Activated CD8-positive, alpha-beta memory T cell treated with anti-CD3 and anti-CD28 coated beads for 36 hours (primary cell): ENCODE measurements around the gene LITAF. TPM values are rescaled to one million over a fixed set of nuclear protein-coding genes. Genes with fewer than 3 reads are reported as not detected.

Experiments
- CTCF ChIA-PET: fragments of 350-600 bp; sonication (Branson Sonifier 250); formaldehyde crosslinking; loops from one replicate; lab custom pipeline; 2021; ENCODE audit warnings: antibody characterized with exemption; lab: Charles Lee
- POLR2A ChIA-PET: fragments of 350-600 bp; sonication (Branson Sonifier 250); formaldehyde crosslinking; loops from one replicate; lab custom pipeline; 2021; ENCODE audit warnings: antibody characterized with exemption; lab: Charles Lee
- total RNA-seq, 2 experiments: library from RNA; stranded (reverse); gene quantifications; one replicate each; pipeline ENCODE4 v1.2.3, GENCODE V29; 2021

LITAF gene
- total RNA-seq, result 100 to 1,000 TPM; 178 to 183 TPM

DNA sequence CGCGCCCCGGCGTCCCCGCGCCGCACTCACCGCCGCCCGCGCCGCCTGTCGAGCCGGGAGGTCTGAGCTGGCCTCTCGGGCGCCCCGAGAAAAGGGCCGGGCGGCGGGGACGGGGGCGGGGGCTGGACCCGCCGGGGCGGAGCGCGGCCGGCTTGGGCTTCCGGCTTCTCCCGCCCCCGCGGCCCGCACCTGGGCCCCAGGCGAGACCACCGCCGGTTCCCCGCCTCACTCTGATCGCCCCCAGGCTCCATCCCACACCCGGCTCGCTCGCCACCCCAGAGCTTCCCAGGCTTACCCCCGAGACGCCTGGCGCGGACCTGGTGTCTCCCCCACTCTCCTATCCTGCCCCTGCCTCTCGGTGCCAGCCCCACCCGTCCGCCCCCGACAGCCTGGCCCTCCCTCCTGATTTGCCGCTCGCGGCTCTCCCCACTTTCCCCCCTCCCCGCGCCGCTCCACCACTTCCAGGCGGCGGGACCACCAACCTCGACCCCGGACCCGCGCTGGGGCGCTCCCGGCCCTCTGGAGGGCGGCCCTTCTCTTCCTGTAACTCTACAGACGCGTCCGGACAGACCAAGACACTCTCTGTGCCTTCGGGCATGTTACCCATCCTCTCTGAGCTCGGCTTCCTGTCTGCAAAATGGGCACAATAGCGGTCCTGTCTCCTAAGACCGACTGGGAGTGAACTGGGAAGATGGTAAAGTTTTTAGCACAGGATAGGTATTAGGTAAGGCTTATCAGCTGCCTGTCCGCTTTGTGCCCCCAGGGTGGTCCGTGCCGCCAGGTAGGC is at the start of gene LITAF:
Gene LITAF (minus strand): TSS at position 64 of the 787 bp plus-strand sequence. CDS start 30,189 bp downstream, outside the sequence.
- ChIA-PET POLR2A (interaction anchor here (0.6 to 1.3 kb wide), 7 partner anchors 12 to 1331 kb away, joined by 3 to 5 read pairs (median 3); partner anchors contain the start of gene ZC3H7A), CTCF (interaction anchor here (1.0 to 2.2 kb wide), 4 partner anchors 13 to 191 kb away, joined by 4 to 12 read pairs (median 4); no protein-coding TSS in a partner anchor)

GRCh38 chr16:11636172-11636721 is 49.5 kb upstream of the LITAF start:
- POLR2A ChIA-PET, result no interaction called here
- CTCF ChIA-PET, result interaction anchor here (1.0 to 1.7 kb wide), 2 partner anchors 11 to 105 kb away, joined by 4 read pairs; no protein-coding TSS in a partner anchor

- CTCF ChIA-PET, result interaction anchor here (1.0 to 1.7 kb wide), 2 partner anchors 12 to 104 kb away, joined by 4 read pairs; no protein-coding TSS in a partner anchor
- POLR2A ChIA-PET, result no interaction called here
These were observed 49.0 kb upstream of the LITAF start for GRCh38 chr16:11635679-11636171.

DNA sequence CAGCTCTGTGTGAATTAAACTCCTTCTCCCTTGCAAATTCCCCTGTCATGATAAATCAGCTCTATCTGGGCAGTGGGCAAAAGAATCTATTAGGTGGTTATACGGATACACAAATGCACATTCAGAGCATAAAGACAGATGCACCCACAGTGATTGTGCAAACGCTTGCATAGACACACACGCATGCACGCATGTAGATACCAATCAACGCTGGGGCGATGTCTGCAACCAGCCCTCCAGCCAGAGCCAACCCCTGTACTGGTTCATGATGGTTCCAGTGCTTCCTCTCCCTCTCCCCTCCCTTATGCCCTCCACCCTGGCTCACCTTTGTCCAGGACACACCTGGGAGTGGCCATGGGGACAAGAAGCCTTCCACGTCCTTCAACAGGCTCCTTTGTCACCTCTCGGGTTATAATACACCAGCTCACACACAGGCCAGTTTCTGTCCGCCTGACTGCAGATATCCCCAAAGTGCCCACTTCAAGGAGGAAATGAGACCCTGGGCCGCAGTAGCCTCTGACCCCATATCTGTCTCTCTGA is 48.5 kb upstream of the LITAF start:
- CTCF ChIA-PET, result interaction anchor here (1.7 kb wide), 1 partner anchor 12 kb away, joined by 4 read pairs; no protein-coding TSS in a partner anchor
- POLR2A ChIA-PET, result no interaction called here

DNA sequence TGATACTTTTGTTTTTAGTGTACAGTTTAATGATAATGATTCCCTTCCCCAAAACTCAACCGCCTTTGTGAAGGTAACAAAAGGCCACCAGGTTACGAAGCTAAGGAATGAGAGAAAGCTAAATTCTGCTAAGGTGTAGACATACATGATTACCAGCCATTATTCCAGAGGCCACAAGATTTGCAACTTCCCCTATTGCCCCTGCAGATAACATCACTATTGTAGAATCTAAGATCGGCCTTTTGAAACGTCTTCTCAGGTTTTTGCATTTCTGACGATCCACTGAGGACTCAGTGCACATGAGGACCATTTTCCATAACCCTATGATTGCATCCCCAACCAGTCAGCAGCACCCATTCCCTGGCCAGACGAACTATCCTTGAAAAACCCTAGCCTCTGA is 47.6 kb upstream of the LITAF start:
- ChIA-PET CTCF (no interaction called here), POLR2A (no interaction called here)

DNA sequence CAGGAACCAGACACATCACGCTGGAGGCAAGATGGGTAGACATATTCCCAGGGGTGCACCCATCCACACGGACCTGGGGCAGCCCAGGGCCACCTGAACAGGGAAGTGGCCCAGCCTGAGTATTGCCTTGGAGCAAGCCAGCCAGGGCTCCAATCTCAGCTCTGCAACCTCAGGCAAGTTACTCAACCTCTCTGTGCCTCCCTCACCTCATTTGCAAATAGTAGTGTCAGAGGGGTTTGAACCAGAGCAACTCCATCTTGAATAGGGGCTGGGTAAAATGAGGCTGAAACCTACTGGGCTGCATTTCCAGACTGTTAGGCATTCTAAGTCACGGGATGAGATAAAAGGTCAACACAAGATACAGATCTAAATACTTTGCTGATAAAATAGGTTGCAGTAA is 46.4 kb upstream of the LITAF start:
- CTCF ChIA-PET, result no interaction called here
- POLR2A ChIA-PET, result no interaction called here

- ChIA-PET POLR2A (no interaction called here), CTCF (interaction anchor here (0.6 kb wide), 1 partner anchor 236 kb away, joined by 3 read pairs; no protein-coding TSS in a partner anchor)
These were observed 45.8 kb upstream of the LITAF start for GRCh38 chr16:11632455-11632939.

- ChIA-PET CTCF (interaction anchor here (0.7 kb wide), 1 partner anchor 10 kb away, joined by 3 read pairs; no protein-coding TSS in a partner anchor), POLR2A (no interaction called here)
These were observed 44.5 kb upstream of the LITAF start for GRCh38 chr16:11631214-11631613.

- ChIA-PET POLR2A (no interaction called here), CTCF (interaction anchor here (0.6 kb wide), 1 partner anchor 703 kb away, joined by 3 read pairs; no protein-coding TSS in a partner anchor)
These were observed 44.0 kb upstream of the LITAF start for GRCh38 chr16:11630768-11631056.

DNA sequence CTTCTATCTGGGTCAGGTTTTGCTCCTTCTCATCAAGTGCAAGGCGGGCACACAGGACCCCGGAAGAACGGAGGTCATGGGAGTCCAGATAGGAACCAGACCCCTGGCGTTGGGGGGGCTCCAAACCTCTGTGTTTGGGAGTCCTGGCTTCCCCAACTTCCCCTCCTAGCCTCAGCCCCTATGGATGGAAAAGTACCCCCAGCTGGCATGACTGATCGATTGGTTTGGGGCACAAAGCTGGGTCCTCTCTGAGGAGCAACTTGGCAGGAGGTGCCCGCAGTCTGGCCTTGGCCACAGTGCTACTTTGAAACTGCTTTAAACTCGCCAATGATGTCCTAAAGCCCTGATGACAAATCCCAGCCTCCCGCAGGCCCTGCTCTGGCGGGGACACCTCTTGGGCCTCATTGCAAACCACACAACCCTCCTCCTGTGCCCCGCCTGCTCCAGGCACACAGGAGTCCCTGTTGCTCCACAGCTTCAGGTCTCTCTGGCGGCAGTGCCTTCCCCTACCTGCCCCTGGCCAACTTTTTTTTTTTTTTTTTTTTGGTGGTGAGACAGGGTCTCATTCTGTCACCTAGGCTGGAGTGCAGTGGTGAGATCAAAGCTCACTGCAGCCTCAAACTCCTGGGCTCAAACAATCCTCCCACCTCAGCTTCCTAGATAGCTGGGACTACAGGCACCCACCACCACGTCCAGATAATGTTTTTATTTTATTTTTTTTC is 43.5 kb upstream of the LITAF start:
- POLR2A ChIA-PET, result no interaction called here
- CTCF ChIA-PET, result interaction anchor here (0.6 kb wide), 1 partner anchor 703 kb away, joined by 3 read pairs; no protein-coding TSS in a partner anchor

DNA sequence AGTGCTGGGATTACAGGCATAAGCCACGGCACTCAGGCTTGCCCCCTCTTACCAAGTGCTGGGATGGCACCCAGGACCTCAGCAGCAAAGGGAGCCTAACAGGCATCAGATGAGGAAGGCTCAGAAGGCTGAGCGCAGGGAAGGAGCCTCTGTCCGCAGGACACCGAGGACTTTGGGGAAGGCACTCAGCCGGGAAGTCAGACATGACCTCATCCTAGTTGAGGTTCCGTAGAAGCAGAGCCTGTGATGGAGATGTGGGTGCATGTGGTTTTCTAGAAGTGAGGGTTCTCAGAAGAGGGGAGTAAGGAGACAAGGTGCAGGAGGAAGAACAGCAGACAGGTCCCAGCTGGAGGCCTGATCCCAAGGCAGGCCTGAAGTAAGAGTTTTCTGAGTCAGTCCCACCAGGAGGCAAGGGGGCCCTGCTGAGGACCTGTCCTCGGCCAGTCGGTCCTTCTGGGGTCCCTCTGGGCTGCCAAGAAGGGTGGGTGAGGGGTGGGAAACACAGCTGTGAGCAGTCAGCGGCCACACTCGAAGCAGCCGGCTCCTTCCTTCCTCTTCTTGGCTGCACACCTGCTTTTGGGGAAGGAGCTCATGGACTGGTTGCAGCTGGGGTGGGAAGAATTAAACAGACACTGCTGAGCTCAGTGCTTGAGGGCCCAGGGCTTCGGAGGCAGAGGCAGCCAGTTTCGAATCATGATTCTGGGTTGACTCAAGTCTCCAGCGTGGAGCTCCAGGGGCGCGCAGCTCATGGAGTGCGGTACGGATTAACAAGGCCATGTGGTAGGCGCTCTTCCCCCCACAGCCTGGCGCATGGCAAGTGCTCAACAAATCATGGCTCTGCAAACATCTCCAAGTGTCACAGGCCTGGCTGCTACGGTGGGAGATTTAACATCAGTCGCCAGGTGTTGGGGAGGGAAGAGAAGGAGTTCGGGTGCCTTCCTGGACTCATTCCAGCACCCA is 42.6 kb upstream of the LITAF start:
- POLR2A ChIA-PET, result no interaction called here
- CTCF ChIA-PET, result no interaction called here

GRCh38 chr16:11627822-11628457 is 41.2 kb upstream of the LITAF start:
- ChIA-PET POLR2A (interaction anchor here (0.7 kb wide), 1 partner anchor 59 kb away, joined by 4 read pairs; no protein-coding TSS in a partner anchor), CTCF (interaction anchor here (0.6 to 1.4 kb wide), 2 partner anchors 183 to 674 kb away, joined by 3 to 4 read pairs; no protein-coding TSS in a partner anchor)

DNA sequence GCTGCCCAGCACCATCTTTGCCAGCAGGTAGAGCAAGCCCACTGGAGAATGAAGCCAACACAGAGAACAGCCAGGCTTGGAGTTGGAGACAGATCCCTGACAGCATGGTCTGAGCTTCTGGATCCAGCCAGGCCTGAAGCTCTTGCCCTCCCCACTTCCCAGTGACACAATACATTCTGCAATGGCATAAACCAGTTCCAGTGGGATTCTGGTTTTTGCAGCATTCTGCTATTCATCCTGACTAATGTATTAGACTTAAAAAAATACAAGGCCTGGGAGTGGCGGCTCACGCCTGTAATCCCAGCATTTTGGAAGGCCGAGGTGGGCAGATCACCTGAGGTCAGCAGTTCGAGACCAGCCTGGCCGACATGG is 40.6 kb upstream of the LITAF start:
- POLR2A ChIA-PET, result no interaction called here
- CTCF ChIA-PET, result interaction anchor here (0.6 to 1.4 kb wide), 2 partner anchors 184 to 674 kb away, joined by 3 to 4 read pairs; no protein-coding TSS in a partner anchor

- ChIA-PET CTCF (interaction anchor here (0.6 to 1.4 kb wide), 3 partner anchors 94 to 673 kb away, joined by 3 to 4 read pairs (median 4); no protein-coding TSS in a partner anchor), POLR2A (interaction anchor here (1.2 kb wide), 1 partner anchor 39 kb away, joined by 3 read pairs; no protein-coding TSS in a partner anchor)
These were observed 40.1 kb upstream of the LITAF start for GRCh38 chr16:11626657-11627291.

GRCh38 chr16:11625769-11626168 is 39.0 kb upstream of the LITAF start:
- POLR2A ChIA-PET, result interaction anchor here (1.2 kb wide), 1 partner anchor 38 kb away, joined by 3 read pairs; no protein-coding TSS in a partner anchor
- CTCF ChIA-PET, result interaction anchor here (1.1 kb wide), 1 partner anchor 93 kb away, joined by 4 read pairs; no protein-coding TSS in a partner anchor
